ENCODE data around the gene AP3S2. TPM values are rescaled to one million over a fixed set of nuclear protein-coding genes. Genes with fewer than 3 reads are reported as not detected.
"Not testable (repeated sequence)": the region's sequence is repeated elsewhere in the genome, so short reads cannot be mapped to it uniquely, and the experiment has no call there.

The AP3S2 gene
- total RNA-seq, 4 donors from 2014 or later: 13.2 to 106 (median 63.5) TPM

DNA sequence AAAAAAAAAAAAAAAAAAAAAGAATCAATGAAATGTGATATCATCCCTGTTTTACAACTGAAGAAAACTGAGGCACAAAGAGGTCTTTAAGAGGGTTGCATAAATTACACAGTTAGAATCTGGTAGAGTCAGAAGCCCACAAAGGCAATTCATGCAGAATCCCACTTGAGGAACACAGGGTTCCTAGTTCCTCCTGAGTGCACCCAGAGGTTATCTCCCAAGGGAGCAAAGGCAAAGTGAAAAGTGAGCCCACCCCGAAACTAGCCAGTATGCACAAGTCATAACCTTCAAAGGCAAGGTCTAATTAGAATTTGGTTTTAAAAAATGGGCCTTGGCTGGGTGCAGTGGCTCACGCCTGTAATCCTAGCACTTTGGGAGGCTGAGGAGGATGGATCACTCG, 37.8 kb downstream of the AP3S2 start:
- Histone ChIP-seq H3K4me3 (no peak overlapping the region), H3K27me3 (no peaks in the 10 kb centered on the region), H3K9me3 (no peaks in the 10 kb centered on the region), H3K36me3 (no peaks in the 10 kb centered on the region), H3K4me1 (peaks cover 0 to 13% (median 0%) of the 10 kb centered on the region in 4 donors), H3K27ac (peak overlapping the region in 2 of 4 donors; percentile 49 to 61)
- no peak for DNase-seq
- TF ChIP-seq, protein P1, sequence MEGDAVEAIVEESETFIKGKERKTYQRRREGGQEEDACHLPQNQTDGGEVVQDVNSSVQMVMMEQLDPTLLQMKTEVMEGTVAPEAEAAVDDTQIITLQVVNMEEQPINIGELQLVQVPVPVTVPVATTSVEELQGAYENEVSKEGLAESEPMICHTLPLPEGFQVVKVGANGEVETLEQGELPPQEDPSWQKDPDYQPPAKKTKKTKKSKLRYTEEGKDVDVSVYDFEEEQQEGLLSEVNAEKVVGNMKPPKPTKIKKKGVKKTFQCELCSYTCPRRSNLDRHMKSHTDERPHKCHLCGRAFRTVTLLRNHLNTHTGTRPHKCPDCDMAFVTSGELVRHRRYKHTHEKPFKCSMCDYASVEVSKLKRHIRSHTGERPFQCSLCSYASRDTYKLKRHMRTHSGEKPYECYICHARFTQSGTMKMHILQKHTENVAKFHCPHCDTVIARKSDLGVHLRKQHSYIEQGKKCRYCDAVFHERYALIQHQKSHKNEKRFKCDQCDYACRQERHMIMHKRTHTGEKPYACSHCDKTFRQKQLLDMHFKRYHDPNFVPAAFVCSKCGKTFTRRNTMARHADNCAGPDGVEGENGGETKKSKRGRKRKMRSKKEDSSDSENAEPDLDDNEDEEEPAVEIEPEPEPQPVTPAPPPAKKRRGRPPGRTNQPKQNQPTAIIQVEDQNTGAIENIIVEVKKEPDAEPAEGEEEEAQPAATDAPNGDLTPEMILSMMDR (IDR thresholded peaks at IDR 0.05): no peak
- TF ChIP-seq POLR2A (IDR thresholded peaks at IDR 0.05): no peak

DNA sequence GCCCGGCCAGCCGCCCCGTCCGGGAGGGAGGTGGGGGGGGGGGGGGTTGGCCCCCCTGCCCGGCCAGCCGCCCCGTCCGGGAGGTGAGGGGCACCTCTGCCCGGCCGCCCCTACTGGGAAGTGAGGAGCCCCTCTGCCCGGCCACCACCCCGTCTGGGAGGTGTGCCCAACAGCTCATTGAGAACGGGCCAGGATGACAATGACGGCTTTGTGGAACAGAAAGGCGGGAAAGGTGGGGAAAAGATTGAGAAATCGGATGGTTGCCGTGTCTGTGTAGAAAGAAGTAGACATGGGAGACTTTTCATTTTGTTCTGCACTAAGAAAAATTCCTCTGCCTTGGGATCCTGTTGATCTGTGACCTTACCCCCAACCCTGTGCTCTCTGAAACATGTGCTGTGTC, 38.9 kb downstream of the AP3S2 start:
- peak overlapping the region in 1 of 4 donors; percentile 49 for H3K27ac ChIP-seq
- H3K4me3 ChIP-seq, DNase-seq, H3K9me3 ChIP-seq, H3K27me3 ChIP-seq, H3K36me3 ChIP-seq: not testable (repeated sequence)
- H3K4me1 ChIP-seq: peaks cover 0 to 20% (median 0%) of the 10 kb centered on the region in 4 donors

DNA sequence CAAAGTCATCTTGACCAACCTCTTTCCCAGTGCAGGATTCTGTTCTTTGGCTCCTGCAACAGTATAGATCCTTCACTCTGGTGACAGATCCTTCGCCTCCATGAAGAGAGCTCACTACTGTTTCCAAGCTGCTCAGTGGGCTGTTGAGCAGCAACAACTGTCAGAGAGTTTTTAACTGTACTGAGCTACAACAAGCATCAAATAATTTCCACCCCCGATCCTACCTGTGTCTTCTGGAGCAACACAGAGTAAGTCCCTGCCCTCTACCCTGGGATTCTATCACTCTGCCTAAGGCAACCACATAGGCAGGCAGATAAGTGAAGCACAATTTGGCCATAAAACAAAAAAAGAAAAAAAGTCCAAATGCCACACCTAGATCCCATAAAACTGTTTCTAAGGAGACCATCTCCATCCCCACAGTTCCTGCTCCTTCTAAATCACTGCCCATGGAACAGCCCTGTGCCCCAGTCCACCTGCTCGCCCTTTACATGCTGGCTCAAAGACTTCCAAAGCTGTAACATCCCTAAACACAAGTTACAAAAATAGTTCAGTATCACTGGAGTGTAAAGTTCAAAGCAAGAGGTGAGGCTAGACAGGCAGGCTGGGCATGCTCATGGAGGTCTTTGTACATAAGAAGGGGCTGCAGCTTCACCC, 41.3 kb downstream of the AP3S2 start:
- DNase-seq: no peak
- H3K27ac ChIP-seq: peak overlapping the region in 3 of 4 donors; percentile 34 to 82 (median 71)
- no peaks in the 10 kb centered on the region for H3K27me3 ChIP-seq
- no peaks in the 10 kb centered on the region for H3K36me3 ChIP-seq
- no peaks in the 10 kb centered on the region for H3K9me3 ChIP-seq
- no peak for TF ChIP-seq POLR2A (IDR thresholded peaks at IDR 0.05)
- TF ChIP-seq, protein P1 (IDR thresholded peaks at IDR 0.05): no peak
- H3K4me3 ChIP-seq: no peak overlapping the region
- H3K4me1 ChIP-seq: peaks cover 0 to 35% (median 2%) of the 10 kb centered on the region in 4 donors

DNA sequence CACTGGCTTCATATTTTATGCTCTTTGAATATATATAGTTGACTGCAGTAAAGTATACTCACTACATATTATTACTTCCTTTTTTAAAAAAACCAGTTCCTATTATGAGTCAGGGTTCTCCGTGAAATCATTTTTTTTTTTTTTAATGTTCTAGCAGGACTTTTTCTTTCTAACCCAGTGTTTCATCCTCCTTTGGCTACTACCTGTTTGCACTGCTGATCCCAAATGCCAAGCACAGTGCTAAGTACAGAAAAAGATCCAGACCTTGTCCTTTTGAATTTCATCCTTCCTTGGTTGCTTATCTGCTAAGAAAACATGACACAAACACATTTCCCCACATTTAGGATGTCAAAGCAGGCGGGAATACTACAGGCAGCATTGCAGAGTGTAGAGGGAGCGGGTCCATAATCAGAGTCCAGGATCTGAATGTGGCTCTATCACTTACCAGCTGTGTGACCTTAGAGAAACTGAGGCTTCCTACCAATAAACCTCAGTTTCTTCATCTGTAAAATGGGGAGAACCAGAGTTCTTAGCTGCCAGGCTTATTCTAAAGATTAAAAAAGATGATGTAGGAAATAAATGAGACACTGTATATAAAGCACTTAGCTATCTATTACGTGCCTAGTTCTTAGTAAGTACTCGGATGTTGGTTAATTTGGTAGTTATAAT, 42.0 kb downstream of the AP3S2 start:
- Histone ChIP-seq H3K27me3 (no peaks in the 10 kb centered on the region), H3K4me1 (peaks cover 0 to 35% (median 2%) of the 10 kb centered on the region in 4 donors), H3K9me3 (no peaks in the 10 kb centered on the region), H3K36me3 (no peaks in the 10 kb centered on the region), H3K4me3 (no peak overlapping the region), H3K27ac (peak overlapping the region in 3 of 4 donors; percentile 34 to 82 (median 71))
- no peak for TF ChIP-seq POLR2A (IDR thresholded peaks at IDR 0.05)
- TF ChIP-seq, protein P1 (IDR thresholded peaks at IDR 0.05): no peak
- DNase-seq: no peak

DNA sequence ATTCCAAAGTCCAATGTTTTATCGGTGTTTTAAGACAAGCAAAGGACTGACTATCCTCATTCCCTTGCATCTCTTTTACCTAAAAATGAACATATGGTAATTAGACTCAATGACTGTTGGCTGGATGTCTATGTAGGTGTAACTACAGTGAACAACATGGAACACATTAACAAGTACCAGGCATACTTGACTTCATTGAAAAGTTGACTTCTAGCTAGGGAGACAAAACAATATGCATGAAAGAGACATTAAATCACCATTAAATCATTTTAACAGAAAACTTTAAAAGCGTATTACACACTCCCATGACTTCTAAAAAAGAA, 44.9 kb downstream of the AP3S2 start:
- H3K27ac ChIP-seq: peak overlapping the region in 2 of 4 donors; percentile 71 to 77
- no peak overlapping the region for H3K4me3 ChIP-seq
- no peak for TF ChIP-seq POLR2A (IDR thresholded peaks at IDR 0.05)
- TF ChIP-seq, protein P1 (IDR thresholded peaks at IDR 0.05): no peak
- no peaks in the 10 kb centered on the region for H3K27me3 ChIP-seq
- no peaks in the 10 kb centered on the region for H3K36me3 ChIP-seq
- H3K4me1 ChIP-seq: peaks cover 0 to 46% (median 2%) of the 10 kb centered on the region in 4 donors
- H3K9me3 ChIP-seq: no peaks in the 10 kb centered on the region
- no peak for DNase-seq

DNA sequence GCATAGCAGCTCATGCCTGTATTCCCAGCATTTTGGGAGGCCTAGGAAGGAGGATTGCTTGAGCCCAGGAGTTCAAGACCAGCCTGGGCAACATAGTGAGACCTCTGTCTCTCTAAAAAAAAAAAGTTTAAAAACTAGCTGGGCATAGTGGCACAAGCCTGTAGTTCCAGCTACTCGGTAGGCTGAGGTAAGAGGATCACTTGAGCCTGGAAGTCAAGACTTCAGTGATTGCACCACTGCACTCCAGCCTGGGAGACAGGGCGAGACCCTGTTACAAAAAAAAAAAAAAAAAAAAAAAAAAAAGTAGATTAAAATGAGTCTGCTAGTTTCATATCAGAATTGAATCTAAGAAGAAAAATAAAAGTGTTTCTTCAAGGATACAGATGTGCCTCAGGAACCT, 46.7 kb downstream of the AP3S2 start:
- Histone ChIP-seq H3K36me3 (no peaks in the 10 kb centered on the region), H3K4me1 (peaks cover 0 to 40% (median 2%) of the 10 kb centered on the region in 4 donors), H3K4me3 (no peak overlapping the region), H3K9me3 (no peaks in the 10 kb centered on the region), H3K27me3 (no peaks in the 10 kb centered on the region), H3K27ac (no peak overlapping the region)
- no peak for DNase-seq
- TF ChIP-seq, protein P1 (IDR thresholded peaks at IDR 0.05): no peak

Measured in Peyer's patch (tissue), 4 donors.